Stimulated activated CD4-positive, alpha-beta T cell treated with anti-CD3 and anti-CD28 coated beads, Interleukin-12 subunit alpha, Interleukin-12 subunit beta, amount 100 ng/mL, for 48 hours (primary cell): ENCODE measurements around the gene MTF1.

ENCODE experiments used
- DNase-seq, 3 donors: peaks; one replicate each; pipeline ENCODE4 v3.0.0-alpha.2; 2020; ENCODE audit warnings: low read depth in 2 of 3, low spot score in 1 of 3

MTF1 gene

DNA sequence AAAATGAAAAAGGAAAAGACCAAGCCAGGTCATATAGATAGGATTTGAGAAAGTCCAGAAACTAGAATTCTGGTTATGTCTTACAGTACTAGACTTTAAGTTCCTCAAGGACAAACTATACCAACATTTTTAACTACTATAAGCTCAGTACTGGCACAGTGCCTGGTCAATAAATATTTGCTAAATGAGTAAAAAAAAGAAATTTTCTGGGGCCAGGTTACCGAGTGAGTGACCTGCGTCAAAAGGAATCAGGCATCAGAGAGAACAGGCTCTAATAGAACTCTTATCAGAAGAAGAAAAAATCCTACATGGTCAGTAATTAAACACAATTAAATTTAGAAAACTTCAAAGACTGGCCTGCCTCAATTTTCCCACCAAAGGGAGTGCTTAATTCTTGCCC, 27.6 kb downstream of the MTF1 start:
- no peak for DNase-seq

DNA sequence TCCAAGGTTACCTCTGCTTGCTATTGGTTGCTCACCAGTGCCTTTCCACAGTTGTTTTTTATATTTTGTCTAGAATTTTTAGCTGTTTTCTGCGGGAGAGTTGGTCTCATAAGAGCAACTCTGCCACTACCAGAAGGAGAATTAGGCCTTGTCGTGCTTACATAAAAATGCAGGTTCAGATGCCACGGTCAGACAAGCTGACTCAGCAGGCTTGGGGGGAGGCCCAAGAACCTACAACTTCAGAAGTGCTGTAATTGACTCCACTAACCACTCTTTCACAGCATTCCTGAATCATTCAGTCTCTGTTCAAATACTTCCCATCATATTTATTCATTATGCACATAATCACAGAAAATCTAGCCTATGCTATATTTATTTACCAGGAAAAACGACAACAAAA, 28.3 kb downstream of the MTF1 start:
- no peak for DNase-seq

DNA sequence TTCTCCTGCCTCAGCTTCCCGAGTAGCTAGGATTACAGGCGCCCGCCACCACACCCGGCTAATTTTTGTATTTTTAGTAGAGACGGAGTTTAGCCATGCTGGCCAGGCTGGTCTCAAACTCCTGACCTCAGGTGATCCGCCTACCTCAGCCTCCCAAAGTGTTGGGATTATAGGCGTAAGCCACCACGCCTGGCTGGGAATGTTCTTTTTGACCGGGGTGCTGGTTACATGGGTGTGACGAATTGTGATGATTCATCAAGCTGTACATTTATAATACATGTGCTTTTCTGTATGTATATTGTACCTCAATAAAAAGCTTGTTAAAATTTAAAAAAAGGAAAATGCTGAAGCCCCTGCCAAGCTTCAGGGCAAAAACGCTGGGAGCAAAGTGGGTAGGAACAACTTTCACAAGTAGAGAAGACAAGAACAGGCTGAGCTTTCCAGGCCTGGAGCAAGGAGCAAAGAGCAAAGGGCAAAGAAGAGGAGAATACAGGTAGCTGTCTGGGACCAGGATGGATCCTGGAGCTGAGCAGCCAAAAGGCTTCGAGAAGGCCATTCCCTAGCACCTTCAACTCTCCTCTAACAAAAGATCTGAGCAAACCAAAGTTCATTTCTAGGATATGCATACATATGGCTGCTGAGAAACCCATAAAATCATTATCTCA, 30.9 kb downstream of the MTF1 start:
- no peak for DNase-seq

DNA sequence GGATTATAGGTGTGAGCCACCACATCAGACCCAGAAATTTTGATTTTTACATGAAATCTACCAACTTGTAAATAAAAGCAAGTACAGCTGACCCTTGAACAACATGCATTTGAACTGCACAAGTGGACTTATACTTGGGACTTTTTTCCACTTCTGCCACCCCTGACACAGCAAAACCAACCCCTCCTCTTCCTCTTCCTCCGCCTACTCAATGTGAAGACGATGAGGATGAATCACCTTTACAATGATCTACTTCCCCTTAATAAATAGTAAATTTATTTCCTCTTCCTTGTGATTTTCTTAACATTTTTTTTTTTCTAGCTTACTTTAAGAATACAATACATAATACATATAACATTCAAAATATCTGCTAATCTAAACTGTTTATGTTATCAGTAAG, 33.9 kb downstream of the MTF1 start:
- DNase-seq: no peak

DNA sequence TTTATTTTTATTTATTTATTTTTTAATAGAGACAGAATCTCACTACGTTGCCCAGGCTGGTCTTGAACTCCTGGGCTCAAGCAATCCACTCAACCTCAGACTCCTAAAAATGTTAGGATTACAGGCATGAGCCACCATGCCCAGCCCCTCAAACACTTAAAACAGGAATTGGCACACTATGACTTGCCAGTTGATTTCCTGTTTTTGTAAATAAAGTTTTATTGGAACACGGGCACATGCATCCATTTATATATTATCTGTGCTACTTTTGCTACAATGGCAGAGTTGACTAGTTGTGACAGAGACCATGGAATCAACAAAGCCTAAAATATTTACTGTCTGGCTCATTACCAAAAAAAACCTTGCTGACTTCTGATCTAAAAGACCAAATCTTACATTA, 35.4 kb downstream of the MTF1 start:
- DNase-seq: no peak

DNA sequence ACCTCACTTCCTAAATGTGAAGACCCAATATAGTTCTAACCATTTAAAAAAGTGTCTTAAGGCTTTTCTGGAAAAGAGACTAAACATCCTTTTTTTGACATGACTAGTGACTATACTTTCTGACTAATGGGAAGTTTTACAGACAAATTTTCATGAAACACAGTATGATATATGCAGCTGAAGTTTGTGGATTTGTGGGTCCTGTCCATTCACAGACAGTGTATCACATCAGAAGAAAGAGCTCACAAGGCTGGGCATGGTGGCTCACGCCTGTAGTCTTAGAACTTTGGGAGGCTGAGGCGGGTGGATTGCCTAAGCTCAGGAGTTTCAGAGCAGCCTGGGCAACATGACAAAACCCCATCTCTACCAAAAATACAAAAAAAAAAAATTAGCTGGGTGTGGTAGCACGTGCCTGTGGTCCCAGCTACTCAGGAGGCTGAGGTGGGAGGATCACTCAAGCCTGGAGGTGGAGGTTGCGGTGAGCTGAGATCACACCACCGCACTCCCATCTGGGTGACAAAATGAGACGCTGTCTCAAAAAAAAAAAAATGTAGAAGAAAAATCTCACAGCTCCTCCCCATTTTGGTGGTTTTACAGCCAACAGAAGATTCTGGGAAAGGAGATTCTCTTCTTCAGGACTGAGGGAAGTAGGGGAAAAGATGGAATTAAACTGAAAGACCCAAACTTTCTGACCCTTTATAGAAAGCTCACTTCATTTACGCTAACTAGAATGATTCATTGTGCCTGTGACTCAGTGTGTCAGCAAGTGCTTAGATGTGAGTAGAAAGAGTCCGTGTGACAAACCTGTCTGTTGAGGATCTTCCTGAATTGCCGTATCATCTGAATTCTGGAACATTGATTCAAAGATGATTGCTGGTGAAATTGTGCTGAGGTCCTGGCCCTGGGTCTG, 36.2 kb downstream of the MTF1 start:
- DNase-seq: no peak

DNA sequence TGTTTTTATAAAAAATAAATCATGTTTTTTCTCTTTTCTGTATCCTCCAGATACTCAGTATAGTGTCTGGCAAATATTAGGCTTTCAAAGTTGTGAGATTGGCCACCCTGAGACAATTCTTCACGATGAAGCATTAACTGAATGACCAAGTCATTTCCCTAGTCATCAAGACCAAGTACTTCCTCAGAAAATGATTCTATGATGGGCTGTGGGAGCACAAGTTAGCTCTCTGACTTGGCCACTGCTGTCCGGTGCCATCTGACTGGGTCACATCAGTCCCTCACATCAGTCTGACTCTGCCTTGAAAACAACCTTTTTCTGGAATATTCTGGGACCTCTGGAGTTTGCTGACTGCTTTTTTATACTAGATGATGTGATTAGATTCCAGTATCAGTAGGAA, 37.9 kb downstream of the MTF1 start:
- DNase-seq: no peak

DNA sequence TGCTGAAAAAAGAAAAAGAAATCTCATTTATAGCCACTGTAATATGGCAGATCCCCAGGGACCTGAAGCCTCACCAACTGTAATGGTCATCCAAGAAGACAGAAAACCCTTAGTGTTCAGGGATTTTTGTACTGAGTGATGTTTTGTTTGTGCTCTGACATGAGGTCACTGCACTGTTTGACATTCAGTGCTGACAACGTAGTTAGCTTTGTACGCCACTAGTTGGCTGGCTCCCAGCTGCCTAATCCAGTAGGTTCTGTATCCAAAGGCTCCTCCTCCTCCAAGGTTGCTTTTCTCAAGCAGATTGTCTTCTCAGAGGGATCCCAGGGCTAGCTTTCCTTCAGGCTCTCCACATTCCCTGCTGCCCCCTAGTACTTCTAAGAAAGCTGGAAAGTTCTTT, 41.9 kb downstream of the MTF1 start:
- no peak for DNase-seq

DNA sequence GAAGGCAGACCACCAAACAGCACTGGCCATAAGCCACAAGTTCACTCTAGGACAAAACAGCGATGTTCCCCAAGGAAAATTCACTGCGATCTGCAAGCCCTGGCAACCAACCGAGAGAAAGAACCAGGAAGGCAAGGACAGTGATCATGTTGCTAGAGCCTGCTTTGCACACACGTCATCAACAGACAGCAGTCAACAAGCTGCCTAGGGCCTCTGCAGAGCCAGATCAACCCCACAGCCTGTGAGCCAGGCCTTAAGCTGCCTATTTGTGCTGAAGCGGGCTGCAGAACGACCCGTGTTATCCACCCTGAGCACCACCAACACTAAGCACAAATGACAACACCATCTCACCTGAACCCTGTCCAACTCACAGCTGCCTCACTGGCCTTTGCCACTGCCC, 45.1 kb downstream of the MTF1 start:
- DNase-seq: no peak

DNA sequence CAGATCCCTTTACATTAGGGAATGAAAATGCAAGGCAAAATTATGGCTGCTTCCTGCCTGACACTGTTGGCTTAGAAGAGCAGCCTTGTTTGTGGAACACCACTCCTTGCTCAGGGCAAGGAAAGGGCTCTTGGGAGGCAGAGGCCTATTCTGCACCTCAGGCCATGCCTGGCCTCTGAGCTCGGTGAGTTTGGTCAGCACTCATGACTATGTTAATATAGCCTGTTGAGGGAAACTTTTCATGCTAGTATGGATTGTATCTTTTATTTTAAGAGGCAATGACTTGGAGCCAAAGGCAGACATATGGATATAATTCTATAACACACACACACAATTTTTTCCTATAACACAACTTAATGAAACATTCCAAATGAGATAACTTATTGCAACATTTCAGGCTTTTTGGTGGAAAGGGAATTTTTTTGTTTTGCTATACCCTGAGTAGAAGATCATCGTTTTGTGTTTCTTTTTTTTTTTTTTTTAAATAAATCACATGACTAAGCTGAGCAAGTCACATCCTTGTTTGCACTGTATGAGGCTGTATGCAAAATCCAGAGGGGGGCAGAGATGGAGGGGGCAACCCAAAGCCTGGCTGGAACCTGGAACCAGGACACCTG, 45.8 kb downstream of the MTF1 start:
- no peak for DNase-seq

DNA sequence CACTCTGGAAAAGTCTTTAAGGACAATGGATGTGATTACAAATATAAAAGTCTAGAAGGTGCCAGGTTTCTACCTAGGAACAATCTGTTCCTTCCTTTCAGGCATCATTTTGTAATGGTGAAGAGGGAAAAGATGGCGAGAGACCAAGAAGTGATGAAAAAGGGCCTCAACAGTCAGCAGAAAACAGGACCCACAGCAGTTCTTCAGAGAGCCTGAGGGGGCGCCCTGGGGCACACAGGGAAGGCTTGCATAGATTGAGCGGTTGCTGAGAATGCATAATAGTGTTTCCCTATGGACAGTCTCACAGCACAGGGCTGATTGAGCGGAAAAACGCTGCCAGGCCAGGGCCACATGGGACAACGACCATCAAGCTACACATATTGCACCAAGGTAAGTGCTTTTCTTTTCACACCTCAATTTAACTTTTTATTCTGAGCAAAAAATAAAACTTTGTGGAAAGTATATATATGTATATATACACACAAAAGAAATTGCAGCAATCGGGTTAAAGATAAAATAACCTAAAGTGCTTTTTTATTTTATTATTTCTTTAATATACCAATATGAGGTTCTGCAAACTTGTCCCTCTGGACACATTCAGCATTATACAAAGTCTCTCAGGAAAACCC, 48.3 kb downstream of the MTF1 start:
- DNase-seq: peak in 2 of 3 donors; percentile 55 to 71

DNA sequence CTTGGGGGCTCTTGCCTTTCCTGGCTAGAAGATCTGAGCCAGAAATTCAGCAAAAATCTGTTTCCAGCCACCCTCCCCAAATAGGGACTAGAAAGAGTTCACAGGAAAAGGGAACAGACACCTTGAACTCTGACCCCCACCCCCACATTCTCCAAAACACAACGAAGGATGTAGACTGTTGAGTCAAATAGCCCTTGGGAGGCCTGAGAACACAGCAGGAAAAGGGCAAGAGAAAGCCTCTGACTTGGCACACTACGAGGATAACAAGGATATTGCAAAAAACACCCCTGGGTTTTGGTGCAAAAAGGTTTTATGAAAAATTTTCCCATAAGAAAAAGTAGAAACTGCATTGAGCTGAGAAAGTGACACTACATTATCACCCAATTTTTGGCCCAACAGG, 49.5 kb downstream of the MTF1 start:
- no peak for DNase-seq

DNA sequence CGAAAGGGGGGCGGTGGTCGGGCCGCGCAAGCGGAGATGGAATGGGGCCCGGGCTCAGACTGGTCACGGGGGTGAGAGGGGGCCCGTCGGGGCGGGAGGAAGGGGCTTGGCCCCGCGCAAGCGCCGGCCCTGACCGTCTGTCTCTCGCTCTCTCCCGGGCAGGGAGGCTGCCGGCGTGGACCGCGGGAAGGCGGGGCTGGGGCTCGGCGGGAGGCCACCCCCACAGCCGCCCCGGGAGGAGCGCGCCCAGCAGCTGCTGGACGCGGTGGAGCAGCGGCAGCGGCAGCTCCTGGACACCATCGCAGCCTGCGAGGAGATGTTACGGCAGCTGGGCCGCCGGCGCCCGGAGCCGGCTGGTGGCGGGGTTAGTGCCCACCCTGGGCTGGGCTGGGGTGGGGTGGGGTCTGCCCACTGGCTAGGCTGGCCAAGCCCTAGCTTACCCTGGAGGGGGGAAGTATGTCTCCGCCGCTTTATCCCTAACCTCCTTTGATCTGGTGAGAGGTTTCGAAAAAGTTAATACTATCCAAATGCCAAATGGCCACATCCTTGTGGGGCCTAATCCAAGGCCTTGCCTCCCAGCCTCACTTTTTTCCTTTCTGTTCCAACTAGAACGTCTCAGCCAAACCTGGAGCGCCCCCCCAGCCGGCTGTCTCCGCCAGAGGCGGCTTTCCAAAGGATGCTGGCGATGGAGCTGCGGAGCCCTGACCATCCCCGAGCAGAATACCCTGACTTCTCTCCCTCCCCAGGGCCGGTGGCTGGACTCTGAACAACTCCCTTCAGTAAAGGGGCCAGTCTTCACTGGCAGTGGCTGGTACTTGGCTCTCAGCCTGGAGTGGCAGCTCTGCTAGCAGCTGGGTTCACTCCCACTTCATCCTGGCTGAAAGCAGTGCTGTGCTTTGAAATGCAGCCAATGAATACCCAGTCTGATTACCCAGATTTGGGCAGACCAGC, 50.7 kb downstream of the MTF1 start:
- DNase-seq: peak in 1 of 3 donors; percentile 47

DNA sequence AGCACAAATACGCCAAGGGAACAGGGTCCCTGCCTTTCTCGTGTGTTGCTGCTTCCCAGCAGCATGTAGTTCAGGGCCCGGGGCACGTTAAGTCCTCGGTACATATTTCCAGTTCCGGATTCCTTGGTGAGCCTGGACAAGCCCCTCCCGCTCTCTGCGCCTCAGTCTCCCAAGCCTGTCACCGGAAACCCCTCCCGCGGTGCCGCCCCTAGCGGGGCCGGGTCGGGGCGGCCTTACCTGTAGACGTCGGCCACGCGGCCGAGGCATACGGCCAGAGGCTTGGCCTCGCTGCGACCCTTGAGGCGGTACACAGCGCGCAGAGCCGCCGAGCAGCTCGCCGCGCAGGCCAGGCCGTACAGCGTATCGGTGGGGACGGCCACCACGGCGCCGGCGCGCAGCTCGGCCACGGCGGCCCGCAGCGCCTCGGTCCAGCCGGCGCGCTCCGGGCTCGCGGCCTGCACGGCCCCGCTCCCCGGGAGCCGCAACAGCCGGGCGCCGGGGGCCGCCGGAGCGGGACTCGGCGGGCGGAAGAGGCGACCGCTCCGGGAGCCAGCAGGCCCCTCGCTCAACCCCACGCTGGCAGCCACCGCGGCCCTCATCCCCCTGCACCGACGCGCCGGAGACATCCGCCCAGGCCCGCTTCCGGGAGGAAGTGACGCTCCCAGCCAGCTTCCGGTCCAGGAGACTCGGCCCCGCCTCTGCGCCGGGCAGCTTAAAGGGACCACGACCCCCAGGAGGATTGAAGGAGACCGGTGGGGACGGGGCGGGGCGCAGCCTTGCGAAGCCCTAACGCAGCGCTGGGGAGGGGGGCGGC, 51.6 kb downstream of the MTF1 start, which contains the start of the genes C1orf122 and YRDC:
C1orf122 (plus strand) TSS at position 236 of the 814 bp plus-strand sequence. CDS start 615 bp downstream, outside the sequence.
YRDC (minus strand) TSS at position 654 of the 814 bp plus-strand sequence; CDS start at position 626, 28 bp downstream.
- DNase-seq: peak; percentile 83 to 92 (median 87)

DNA sequence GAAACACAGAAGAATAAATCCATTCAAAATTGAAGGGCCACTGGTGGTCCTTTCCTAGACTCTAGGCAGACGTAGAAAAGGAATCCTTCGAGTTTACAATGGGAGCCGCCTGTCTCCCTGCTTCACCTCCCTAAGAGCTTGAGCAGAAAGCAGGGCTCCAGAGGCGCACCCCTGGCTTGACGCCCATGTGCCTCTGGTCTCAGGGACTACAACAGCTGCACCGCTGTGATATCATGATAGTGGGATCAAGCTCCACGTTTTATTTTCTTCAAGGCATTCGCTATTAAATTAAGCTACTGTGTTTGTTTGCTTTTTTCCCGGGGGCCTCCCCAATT, 52.2 kb downstream of the MTF1 start:
- no peak for DNase-seq

DNA sequence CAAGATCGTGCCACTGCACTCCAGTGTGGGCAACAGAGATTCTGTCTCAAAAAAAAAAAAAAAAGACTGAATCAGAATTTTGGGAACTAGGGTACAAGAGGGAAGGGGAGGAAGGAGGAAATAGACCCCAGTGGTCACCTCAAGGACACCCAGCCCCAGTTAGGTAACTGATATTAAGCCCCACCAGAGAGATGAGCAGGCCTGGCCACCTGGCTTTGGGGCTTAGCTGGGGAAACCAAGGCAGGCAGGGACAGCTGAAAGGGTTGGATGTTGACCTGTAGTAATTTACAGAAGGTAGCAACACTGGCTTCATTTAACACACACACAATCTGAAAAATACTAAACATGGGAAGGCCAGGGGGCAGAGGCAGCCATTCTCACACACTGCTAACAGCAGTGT, 57.0 kb downstream of the MTF1 start:
- DNase-seq: no peak

DNA sequence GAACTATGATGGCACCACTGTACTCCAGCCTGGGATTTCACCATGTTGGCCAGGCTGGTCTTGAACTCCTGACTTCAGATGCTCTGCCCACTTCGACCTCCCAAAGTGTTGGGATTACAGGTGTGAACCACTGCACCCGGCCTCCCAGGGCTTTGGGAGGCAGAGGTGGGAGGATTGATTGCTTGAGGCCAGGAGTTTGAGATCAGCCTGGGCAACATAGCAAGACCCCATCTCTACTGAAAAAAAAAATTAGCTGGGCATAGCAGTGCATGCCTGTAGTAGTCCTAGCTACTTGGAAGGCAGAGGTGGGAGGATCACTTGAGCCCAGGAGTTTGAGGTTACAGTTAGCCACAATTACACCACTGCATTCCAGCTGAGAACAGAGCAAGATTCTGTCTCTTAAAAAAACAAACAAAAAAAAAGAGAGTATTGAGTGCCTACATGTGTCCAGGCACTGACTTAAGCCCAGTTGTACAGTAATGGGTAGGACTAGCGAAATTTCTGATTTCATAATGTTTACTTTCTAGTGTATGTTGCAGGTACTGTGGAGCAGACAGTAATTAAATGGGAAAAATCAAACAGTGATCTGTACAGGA, 61.5 kb downstream of the MTF1 start:
- DNase-seq: no peak

DNA sequence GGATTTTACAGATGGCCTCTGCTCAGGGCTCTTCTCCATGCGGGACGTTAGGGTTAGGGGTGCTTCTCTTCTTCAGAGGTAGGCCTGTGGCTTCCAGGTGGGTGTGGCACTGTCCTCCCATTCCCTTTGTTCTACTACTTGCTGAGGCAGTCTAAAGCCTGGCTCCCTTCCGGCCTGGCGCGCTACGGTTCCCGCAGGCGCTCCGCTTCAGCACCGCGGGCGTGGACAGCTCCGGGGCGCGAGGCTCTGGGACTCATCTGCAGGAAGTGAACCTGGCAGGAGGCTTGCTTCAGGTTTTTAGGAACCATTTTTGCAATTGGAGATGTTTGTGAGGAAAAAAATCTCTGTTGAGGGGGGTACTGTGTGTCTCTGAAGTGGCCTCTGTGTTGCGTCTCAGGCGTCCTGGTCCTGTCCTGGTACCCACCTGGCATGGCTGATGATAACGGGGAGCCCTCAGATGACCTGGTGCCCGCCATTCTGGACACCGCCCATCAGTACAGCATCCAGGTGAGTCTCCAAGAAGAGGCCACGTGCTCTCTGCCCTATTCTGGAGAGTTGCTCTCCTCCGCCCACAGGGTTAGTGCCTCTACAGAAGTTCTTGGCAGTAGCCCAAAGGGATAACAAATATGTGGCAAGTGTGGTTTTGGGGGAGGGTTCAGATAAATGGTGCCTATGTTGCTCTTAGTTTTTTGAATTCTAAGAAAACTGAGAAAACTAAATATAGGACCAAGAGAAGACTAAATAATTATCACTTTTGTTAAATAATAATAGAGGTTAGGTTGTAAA, 63.9 kb downstream of the MTF1 start:
- DNase-seq: peak in 1 of 3 donors; percentile 37
